GM19467 (cell line): ENCODE results near the gene HNRNPUL2.

ENCODE experiments used
- ATAC-seq: cut with Tn5 transposase; IDR thresholded peaks from one replicate; pipeline ENCODE4 v1.9.1; 2021; ENCODE audit warnings: mild to moderate bottlenecking, moderate library complexity; ENCODE audit not compliant: unreplicated experiment

The HNRNPUL2 gene

DNA sequence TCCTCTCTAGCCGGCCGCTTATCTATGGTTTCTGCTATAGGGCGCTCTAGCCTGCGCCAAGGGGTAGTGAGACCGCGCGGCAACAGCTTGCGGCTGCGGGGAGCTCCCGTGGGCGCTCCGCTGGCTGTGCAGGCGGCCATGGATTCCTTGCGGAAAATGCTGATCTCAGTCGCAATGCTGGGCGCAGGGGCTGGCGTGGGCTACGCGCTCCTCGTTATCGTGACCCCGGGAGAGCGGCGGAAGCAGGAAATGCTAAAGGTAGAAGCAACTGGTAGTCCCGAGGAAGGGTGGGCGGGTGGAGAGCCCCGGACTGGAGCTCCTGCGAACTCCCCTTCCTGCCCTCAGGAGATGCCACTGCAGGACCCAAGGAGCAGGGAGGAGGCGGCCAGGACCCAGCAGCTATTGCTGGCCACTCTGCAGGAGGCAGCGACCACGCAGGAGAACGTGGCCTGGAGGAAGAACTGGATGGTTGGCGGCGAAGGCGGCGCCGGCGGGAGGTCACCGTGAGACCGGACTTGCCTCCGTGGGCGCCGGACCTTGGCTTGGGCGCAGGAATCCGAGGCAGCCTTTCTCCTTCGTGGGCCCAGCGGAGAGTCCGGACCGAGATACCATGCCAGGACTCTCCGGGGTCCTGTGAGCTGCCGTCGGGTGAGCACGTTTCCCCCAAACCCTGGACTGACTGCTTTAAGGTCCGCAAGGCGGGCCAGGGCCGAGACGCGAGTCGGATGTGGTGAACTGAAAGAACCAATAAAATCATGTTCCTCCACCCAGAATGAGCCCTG lies 55.5 kb downstream of the HNRNPUL2 start, which contains the start of the genes LBHD1 and UQCC3:
Gene LBHD1, minus strand, starts transcription at position 660 of the 782 bp plus-strand sequence. CDS start 2,236 bp downstream, outside the sequence.
Gene UQCC3, plus strand, starts transcription at position 66 of the 782 bp plus-strand sequence. Its CDS starts 73 bp downstream, at position 139.
- peak; percentile 38 for ATAC-seq

DNA sequence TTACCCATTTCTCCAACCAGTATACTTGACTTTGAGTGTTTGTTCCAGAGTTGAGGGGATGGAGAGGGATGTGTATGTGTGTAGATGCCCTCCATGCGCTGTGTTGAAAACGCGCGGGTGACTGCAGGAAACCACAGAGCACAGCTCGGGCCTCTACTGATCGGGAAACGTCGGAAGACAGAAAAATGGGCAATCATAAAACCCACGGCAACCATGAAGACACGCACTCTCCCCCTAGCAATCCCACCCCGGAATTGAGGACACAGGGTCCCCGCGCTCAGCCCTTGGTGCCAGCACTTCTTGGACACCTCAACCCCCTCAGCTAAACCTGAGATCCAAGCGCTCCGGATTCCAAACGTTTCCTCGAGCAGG lies 56.0 kb downstream of the HNRNPUL2 start:
- peak; percentile 11 for ATAC-seq

DNA sequence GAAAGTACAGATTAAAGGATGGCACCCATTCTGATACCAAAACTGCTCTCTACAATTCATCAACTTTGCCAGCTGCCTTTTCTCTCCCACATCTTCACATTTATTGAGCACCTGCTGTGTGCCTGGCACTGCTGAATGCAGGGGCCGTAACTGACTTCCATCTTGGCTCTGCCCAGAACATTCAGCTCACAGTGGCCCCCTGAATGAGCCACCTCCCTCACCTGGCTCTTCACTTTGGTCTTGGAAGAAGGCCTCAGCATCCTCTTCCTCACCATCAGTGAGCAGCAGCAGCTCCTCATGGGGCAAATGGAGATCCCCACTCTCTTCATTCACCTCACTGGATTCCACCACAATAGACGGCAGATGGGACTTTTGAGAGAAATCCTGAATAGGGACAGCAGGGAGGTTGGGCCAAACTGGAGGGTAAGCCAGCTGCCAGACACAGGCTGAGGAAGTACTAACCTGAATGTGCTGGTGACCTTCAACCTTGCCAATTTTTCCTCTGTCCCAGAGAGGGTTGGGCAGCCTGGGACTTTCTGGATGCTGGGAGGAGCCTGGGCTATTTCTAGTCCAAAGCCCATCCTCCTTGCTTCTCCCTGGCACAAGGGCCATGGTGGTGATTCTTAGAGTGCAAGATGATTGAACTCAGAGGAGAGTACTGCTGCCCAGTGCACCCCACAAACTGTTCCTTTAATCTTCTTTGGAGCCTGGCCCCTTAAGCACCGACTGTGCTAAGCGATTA lies 57.7 kb downstream of the HNRNPUL2 start:
- ATAC-seq, result no peak

DNA sequence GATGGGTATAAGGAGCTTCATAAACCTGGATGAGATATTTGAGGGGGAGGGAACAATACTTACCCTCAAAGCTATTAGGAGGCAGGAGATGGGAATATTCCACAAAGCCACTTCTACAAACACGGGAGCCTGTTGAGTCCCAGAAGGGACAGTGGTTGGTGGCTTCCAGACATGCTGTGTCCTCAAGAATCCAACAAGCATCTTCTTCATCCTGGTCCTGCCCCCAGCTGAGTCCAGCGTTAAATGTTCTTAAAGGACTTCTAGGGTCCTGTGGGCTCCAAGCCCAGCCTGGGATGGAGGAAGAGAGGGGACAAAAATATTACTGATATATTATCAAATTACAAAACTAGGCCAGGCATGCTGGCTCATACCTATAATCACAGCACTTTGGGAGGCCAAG lies 59.8 kb downstream of the HNRNPUL2 start:
- no peak for ATAC-seq

DNA sequence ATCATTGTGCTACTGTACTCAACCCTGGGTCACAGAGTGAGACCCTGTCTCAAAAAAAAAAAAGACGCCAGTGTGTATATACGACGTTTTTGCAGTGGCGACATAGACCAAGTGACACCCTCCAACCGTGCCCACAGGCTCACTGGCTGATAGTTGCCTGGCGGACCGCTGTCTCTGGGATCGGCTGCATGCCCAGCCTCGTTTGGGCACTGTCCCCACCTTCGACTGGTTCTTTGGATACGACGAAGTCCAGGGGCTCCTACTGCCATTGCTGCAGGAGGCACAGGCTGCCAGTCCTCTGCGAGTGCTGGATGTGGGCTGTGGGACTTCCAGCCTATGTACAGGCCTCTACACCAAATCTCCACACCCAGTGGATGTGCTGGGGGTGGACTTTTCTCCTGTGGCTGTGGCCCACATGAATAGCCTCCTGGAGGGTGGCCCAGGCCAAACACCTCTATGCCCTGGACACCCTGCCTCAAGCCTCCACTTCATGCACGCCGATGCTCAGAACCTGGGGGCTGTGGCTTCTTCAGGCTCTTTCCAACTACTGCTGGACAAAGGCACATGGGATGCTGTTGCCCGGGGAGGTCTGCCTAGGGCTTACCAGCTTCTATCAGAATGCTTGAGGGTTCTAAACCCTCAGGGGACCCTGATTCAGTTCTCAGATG lies 60.9 kb downstream of the HNRNPUL2 start:
- no peak for ATAC-seq

DNA sequence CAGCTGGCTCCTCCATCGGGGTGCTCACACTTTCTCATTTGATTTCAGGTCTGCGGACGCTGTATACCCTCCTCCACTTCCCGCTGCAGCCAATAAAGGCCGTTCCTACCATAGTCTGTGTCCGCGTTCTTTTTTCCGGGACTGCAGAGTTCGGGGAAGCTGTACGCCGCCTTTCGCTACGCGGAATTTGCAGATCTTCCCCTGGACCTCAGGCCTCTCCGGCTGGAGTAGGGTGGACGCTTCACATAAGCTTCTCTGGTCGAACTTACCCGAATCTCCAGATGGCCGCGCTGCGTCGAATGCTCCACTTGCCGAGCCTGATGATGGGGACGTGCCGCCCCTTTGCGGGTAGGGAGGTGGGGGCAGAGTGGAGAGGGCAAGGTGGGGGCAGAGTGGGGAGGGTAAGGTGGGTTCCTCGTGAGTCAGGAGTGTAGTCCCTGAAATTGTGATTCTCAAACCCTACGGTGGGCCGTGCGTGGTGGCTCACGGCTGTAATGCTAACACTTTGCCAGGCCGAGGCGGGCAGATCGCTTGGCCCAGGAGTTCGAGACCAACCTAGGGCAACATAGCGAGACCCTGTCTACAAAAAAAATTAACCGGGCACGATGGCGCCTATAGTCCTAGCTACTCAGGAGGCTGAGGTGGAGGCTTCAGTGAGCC lies 61.5 kb downstream of the HNRNPUL2 start:
- no peak for ATAC-seq

DNA sequence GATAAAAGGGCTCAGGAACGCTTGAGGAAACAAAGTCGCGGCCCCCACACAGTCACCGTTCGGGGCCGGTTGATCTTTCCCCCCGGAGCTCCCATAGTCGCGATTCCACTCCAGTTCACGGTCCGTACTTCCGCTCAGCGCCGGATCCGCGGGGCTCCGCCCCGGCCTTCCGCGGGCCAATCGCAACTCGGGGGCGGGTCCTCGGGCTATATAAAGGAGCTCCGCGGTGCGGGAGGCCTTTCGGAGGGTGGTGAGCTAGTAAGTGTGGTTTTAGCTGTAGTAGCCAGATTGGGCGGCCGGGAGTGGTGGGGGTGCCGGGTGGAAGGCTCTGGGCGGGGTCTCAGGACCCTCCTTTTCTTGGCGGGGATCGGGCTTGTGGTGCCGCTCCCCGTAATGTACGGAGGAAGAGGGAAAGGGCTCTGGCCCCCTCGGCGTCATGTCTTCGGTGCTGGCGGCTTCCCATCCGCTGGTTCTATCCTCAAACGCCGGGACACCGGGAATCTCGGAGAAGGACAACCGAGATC lies 62.1 kb downstream of the HNRNPUL2 start, which contains the start of the genes C11orf98 and CSKMT:
Gene C11orf98, minus strand, starts transcription at position 136 of the 524 bp plus-strand sequence. Its CDS starts 41 bp downstream, at position 95.
Gene CSKMT, plus strand, starts transcription at position 238 of the 524 bp plus-strand sequence. CDS start 568 bp downstream, outside the sequence.
- ATAC-seq, result peak; percentile 80

DNA sequence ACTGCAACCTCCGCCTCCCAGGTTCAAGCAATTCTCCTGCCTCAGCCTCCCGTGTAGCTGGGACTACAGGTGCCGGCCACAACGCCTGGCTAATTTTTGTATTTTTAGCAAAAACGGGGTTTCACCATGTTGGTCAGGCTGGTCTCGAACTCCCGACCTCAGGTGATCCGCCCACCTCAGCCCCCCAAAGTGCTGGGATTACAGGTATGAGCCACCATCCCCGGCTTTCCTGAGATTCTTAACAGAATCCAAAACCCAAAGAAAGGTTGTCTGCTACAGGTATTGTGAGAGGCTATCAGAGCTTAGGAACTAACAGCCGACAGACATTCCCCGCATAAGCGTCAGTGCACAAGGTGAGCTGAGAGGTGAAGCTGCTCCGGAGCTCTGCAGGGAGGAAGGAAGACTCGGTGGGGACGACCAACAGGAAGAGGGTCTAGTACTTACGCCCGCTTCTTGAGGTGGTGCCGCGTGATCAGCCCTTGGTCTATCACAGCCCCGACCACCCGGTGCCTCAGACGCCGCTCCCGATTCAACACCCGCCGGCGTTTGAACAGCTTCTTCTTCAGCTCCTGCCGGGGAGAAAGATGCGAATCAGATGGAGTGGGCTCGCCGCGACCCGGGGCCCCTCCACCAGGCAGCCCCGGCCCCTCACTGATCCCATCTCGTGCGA lies 62.7 kb downstream of the HNRNPUL2 start:
- peak; percentile 23 for ATAC-seq
